ENCODE data around the gene ANKZF1.

Gene ANKZF1

DNA sequence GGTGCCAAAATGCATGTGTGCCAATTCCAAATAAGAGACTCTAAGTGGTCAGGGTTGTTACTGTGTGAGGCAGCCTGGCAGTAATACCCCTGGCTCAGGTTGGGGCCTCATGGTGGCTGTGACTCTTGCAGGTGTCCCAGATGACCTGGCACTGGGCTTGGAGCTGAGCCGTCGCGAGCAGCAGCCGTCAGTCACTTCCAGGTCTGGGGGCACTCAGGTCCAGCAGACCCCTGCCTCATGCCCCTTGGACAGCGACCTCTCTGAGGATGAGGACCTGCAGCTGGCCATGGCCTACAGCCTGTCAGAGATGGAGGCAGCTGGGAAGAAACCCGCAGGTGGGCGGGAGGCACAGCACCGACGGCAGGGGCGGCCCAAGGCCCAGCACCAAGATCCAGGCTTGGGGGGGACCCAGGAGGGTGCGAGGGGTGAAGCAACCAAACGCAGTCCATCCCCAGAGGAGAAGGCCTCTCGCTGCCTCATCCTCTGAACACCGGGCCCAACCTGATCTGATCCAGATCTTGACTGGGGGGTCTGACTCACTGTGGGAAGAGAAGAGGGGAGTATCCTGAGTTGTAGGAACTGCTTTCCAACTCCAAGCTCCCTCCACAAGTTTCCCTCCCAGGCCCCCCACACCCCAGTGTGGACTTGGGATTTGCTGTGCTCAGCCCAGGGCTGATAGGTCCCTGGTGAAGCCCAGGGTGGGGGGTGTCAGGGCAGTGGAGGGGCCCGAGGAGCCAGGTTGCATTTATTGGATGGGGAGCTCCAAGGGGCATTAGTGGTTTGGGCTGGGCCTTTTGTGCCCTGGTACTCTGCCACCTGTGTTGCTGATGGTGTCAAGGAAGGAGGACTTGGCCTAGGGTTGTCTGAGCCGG is 55.1 kb downstream of the ANKZF1 start:
- DNase-seq: no peak

DNA sequence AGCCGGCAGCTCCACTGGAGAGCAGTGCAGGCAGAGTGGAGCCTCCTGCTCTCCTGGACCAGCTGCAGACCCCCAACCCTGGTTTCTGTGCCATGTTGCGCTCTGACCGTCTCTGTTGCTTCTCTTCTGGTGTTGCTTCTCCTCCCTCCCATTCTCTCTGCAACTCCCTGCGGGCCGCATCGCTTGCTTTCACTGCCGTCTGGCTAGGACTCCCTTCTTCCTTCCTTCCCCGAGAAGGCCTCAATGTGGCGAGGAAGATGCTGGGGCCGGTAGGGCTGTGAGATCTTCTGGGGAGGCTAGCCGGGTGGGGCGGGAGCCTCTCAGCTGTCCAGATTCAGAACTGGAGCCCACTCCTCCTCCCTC is 55.7 kb downstream of the ANKZF1 start:
- DNase-seq: no peak

DNA sequence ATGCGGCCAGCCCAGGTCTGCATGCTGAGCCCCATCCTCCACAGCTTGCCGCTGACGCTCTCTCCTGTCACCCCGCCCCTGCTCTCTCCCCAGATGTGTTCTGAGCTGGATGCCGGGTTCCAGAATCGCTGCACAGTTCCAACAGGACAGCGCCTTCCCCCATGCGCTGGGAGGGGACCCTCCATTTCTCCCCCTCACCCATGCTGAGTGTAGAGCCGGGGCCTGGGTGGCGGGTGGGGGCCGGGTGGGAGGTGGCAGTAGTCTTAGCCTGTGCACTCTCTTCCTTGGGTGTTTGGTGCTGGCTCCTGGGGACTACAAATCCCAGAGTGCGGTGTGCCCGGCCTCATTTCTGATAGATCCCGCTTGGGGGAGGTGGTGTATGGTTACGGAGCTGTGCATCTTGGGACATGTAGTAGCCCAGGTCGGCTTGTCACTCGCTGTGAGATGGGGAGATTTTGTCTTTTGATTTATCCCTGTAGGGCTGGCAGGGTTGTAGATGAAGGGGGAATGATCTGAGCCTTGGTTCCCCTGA is 56.4 kb downstream of the ANKZF1 start:
- peak; percentile 77 for DNase-seq
